GM10266 (cell line): ENCODE results near the gene STK10.

Experiments used
- DNase-seq: peaks from one replicate; pipeline ENCODE4 v3.0.0; 2012; ENCODE audit errors: extremely low spot score
- TF ChIP-seq, protein P1 (sequence below): IDR thresholded peaks from 2 replicates; pipeline ENCODE4 v1.5.1; 2012; ENCODE audit warnings: mild to moderate bottlenecking, low read depth; ENCODE audit not compliant: control insufficient read depth, insufficient read depth; ENCODE audit errors: missing control alignments

The STK10 gene

GRCh38 chr5:172141949-172142319, 46.1 kb downstream of the STK10 start:
- no peak for DNase-seq
- TF ChIP-seq, protein P1, sequence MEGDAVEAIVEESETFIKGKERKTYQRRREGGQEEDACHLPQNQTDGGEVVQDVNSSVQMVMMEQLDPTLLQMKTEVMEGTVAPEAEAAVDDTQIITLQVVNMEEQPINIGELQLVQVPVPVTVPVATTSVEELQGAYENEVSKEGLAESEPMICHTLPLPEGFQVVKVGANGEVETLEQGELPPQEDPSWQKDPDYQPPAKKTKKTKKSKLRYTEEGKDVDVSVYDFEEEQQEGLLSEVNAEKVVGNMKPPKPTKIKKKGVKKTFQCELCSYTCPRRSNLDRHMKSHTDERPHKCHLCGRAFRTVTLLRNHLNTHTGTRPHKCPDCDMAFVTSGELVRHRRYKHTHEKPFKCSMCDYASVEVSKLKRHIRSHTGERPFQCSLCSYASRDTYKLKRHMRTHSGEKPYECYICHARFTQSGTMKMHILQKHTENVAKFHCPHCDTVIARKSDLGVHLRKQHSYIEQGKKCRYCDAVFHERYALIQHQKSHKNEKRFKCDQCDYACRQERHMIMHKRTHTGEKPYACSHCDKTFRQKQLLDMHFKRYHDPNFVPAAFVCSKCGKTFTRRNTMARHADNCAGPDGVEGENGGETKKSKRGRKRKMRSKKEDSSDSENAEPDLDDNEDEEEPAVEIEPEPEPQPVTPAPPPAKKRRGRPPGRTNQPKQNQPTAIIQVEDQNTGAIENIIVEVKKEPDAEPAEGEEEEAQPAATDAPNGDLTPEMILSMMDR: no peak

- no peak for DNase-seq
- TF ChIP-seq, protein P1: no peak
Observed at GRCh38 chr5:172140866-172141265, 47.2 kb downstream of the STK10 start.

- TF ChIP-seq, protein P1: no peak
- DNase-seq: no peak
Observed at GRCh38 chr5:172140120-172140519, 47.9 kb downstream of the STK10 start.

GRCh38 chr5:172137046-172137445, 51.0 kb downstream of the STK10 start:
- DNase-seq: no peak
- TF ChIP-seq, protein P1: no peak

DNA sequence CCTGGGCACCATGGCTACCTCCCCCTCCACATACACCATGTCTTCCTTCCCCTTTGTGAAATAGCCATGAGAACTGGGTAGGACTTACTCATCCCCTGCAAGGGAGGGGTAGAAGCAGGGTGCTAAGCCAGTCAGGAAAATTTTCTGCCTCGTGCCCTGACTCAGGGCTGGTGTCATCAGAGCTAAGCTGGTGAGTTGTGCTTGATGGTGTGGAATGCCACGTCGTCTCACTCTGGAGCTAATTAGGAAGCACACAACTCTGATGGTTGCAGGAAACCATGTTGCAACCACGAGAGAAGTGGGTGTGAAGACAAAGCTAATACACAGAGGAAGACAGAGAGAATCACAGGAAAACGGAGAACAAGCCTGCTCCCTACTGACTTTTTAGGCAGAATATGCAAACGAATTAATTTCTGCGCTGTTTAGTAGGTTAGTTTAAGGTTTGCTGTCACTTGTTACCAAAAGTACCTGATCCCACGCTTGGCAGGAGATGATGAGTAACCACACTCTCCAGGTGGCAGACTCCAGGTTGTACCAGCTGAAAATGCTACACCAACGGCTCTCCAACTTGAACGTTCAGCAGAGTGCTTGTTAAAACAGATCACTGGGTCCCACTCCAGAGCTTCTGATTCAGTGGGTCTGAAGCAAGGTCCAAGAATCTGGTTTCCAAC, 54.5 kb downstream of the STK10 start:
- DNase-seq: no peak
- TF ChIP-seq, protein P1: no peak

GRCh38 chr5:172131690-172132089, 56.3 kb downstream of the STK10 start:
- no peak for DNase-seq
- TF ChIP-seq, protein P1: no peak

DNA sequence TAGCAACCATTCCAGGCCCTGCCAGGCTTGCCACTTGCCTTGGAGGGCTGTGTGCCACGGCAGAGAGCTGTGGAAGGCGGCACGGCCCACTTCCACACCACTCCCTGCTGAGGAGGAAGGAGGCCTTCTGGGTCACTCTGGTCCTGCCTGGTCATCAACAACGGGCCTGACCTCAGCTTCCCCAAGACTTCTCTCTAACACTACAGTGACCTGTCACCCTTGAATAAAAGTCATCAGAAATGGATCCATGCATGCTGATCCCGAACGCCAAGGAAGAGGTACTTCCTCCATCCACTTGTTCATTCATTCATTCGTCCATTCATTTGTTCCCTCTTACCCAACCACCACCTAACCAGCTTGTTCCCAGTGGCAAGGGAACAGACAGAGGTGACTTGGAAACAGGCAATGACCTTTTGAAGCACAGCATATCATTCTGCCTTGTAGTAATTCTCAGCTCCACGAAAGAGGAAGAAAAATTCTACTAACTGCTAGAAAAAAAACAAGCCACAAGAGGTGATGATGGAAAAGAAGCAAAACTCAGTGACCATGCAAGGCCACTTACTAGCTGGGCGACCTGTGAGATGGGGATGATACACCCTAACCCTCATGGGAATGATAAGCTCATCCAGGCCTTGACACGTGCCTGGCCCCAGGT, 58.6 kb downstream of the STK10 start:
- no peak for DNase-seq
- TF ChIP-seq, protein P1: no peak
